OCI-LY7 (cell line): ENCODE data around the gene SLC5A5. TPM values are rescaled to one million over a fixed set of nuclear protein-coding genes. Genes with fewer than 3 reads are reported as not detected.

Source experiments
- BruUV-seq: library from RNA; stranded (reverse); fragments of 400-500 nt; replicated peaks from 2 replicates; lab custom pipeline; 2021; lab: Mats Ljungman, UMichigan
- CTCF ChIA-PET: fragments of 300-600 bp; sonication (Branson Sonifier 250); formaldehyde crosslinking; loops from one replicate; lab custom pipeline; 2022; ENCODE audit warnings: antibody characterized with exemption; ENCODE audit not compliant: unreplicated experiment; lab: Charles Lee
- POLR2A ChIA-PET: fragments of 300-600 bp; sonication (Branson Sonifier 250); formaldehyde crosslinking; loops from one replicate; lab custom pipeline; 2022; ENCODE audit warnings: antibody characterized with exemption; lab: Charles Lee
- DNase-seq: peaks from one replicate; pipeline ENCODE4 v3.0.0-alpha.2; 2015; ENCODE audit warnings: low spot score
- H2AFZ ChIP-seq: fragments of 200-600 bp; sonication (generic), shearing (Covaris generic); 2 replicates; pipeline ENCODE4 v1.6.1; 2014; ENCODE audit warnings: mild to moderate bottlenecking, antibody characterized with exemption, low read length, moderate library complexity
- H3K27ac ChIP-seq: fragments of 200-600 bp; sonication (generic); 2 replicates; pipeline ENCODE4 v1.5.1; 2014; ENCODE audit warnings: mixed run types, low read depth, mild to moderate bottlenecking, moderate library complexity, low read length, inconsistent platforms; ENCODE audit not compliant: poor library complexity, severe bottlenecking
- H3K36me3 ChIP-seq: fragments of 200-600 bp; sonication (generic); 2 replicates; pipeline ENCODE4 v1.6.1; 2014; ENCODE audit warnings: mild to moderate bottlenecking, antibody characterized with exemption, low read length, moderate library complexity, mixed read lengths; ENCODE audit not compliant: insufficient read depth
- H3K4me1 ChIP-seq: fragments of 200-600 bp; sonication (generic); 2 replicates; pipeline ENCODE4 v1.5.1; 2014; ENCODE audit warnings: mild to moderate bottlenecking, low read length; ENCODE audit not compliant: insufficient read depth, poor library complexity, severe bottlenecking
- H3K4me2 ChIP-seq: fragments of 200-600 bp; sonication (generic); 2 replicates; pipeline ENCODE4 v1.6.1; 2014; ENCODE audit warnings: mild to moderate bottlenecking, low read length
- H3K4me3 ChIP-seq: fragments of 200-600 bp; sonication (generic); 2 replicates; pipeline ENCODE4 v1.5.1; 2014; ENCODE audit warnings: mild to moderate bottlenecking, low read depth, low read length; ENCODE audit not compliant: poor library complexity, severe bottlenecking
- H3K79me2 ChIP-seq: fragments of 200-600 bp; sonication (generic); 2 replicates; pipeline ENCODE4 v1.6.1; 2016; ENCODE audit warnings: low read depth, mild to moderate bottlenecking, low read length, moderate library complexity, mixed read lengths; ENCODE audit not compliant: insufficient read depth
- H3K9me2 ChIP-seq: fragments of 200-600 bp; sonication (generic); 2 replicates; pipeline ENCODE4 v1.6.1; 2016; ENCODE audit warnings: mild to moderate bottlenecking, low read length, mixed read lengths; ENCODE audit not compliant: insufficient read depth
- H3K9me3 ChIP-seq: fragments of 200-600 bp; sonication (generic); 2 replicates; pipeline ENCODE4 v1.6.1; 2014; ENCODE audit warnings: mild to moderate bottlenecking, mixed run types, low read length, mixed read lengths
- H4K20me1 ChIP-seq: fragments of 200-600 bp; sonication (generic); 2 replicates; pipeline ENCODE4 v1.6.1; 2014; ENCODE audit warnings: mild to moderate bottlenecking, antibody characterized with exemption, low read length, moderate library complexity, mixed read lengths; ENCODE audit not compliant: insufficient read depth
- EZH2phosphoT487 ChIP-seq: fragments of 200-600 bp; sonication (generic); IDR thresholded peaks from 2 replicates; pipeline ENCODE4 v1.6.1; 2018; ENCODE audit warnings: low read depth, borderline replicate concordance, mild to moderate bottlenecking, mixed run types, antibody characterized with exemption, low read length, moderate library complexity, mixed read lengths
- intact Hi-C: fragments of 100-400 bp; cut with micrococcal nuclease; formaldehyde crosslinking; loops from one replicate; pipeline ENCODE4 v1.10.0; 2022; ENCODE audit not compliant: unreplicated experiment
- total RNA-seq, 2 experiments: library from RNA; depleted of rRNA in 1 of 2; stranded (reverse); fragments of >200 nt in 1 of 2; shearing (Covaris generic) in 1 of 2; gene quantifications; 2 replicates each; pipeline ENCODE4 v1.2.3, GENCODE V29; 2014 to 2022
- TF ChIP-seq, protein P1 (sequence below): fragments of 200-600 bp; sonication (generic); conservative IDR thresholded peaks from 2 replicates; pipeline ENCODE4 v1.5.1; 2014; ENCODE audit warnings: mild to moderate bottlenecking, antibody characterized with exemption, low read length, moderate library complexity, mixed read lengths

The SLC5A5 gene
- total RNA-seq, 2 experiments from 2014 or later: 0.03 TPM; not detected in 1

DNA sequence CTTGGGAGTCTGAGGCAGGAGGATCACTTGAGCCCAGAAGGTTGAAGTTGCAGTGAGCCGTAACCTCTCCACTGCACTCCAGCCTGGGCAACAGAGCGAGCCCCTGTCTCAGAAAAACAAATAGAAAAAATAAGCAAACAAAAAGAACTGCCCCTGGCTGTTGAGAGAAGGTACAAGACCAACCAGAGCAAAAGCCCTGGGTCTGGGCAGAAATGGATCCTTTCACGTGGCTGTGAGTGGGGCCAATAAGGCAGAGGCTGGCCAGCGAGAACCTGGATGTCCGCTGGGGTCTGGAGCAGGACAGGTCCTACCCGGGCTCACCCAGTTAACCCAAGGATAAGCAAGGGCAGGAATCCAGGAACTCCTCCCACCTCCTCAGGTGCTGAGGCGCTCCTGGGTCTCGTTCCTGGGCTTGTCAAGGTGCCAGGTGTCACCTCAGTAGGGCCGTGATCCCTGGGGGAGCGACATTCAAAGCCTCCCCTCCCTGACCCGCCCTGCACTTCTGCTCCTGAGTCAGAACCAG lies 4.7 kb upstream of the SLC5A5 start:
- H3K9me2 ChIP-seq: no peaks in the 10 kb centered on the region
- H3K4me2 ChIP-seq: no peak overlapping the region
- no peak overlapping the region for H3K27ac ChIP-seq
- peaks cover 5% of the 10 kb centered on the region; the same call in 1 of the 2 replicates for H3K79me2 ChIP-seq
- intact Hi-C loops: no loop called here
- no TSS peak for BruUV-seq
- no peaks in the 10 kb centered on the region for H3K9me3 ChIP-seq
- TF ChIP-seq, protein P1, sequence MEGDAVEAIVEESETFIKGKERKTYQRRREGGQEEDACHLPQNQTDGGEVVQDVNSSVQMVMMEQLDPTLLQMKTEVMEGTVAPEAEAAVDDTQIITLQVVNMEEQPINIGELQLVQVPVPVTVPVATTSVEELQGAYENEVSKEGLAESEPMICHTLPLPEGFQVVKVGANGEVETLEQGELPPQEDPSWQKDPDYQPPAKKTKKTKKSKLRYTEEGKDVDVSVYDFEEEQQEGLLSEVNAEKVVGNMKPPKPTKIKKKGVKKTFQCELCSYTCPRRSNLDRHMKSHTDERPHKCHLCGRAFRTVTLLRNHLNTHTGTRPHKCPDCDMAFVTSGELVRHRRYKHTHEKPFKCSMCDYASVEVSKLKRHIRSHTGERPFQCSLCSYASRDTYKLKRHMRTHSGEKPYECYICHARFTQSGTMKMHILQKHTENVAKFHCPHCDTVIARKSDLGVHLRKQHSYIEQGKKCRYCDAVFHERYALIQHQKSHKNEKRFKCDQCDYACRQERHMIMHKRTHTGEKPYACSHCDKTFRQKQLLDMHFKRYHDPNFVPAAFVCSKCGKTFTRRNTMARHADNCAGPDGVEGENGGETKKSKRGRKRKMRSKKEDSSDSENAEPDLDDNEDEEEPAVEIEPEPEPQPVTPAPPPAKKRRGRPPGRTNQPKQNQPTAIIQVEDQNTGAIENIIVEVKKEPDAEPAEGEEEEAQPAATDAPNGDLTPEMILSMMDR: no peak
- no peak for TF ChIP-seq EZH2phosphoT487
- peaks cover 21% of the 10 kb centered on the region for H3K4me1 ChIP-seq
- CTCF ChIA-PET: no interaction called here
- POLR2A ChIA-PET: no interaction called here
- H4K20me1 ChIP-seq: peaks cover 4% of the 10 kb centered on the region
- no peak overlapping the region for H3K4me3 ChIP-seq
- peaks cover 34% of the 10 kb centered on the region for H3K36me3 ChIP-seq
- DNase-seq: no peak
- H2AFZ ChIP-seq: no peak overlapping the region

DNA sequence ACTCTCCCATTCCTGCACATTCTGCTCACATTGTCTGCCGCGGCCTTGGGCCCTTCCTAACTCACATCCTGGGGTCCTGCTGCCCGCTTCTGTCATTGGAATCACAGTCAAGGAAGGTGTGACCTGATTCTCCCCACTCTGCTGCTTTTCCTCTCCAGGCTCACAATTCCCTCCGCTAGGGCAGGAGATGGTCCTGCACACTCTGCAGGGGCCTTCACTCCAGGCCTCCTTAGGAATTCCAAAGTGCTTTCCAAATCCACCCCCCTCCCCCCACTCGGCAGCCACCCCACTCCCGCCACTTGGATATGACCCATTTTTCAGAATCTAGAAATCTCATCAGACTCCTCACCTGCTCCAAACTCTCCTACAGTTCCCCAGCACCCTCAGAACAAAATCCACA lies 3.1 kb upstream of the SLC5A5 start:
- Histone ChIP-seq H3K4me2 (no peak overlapping the region), H3K79me2 (no peaks in the 10 kb centered on the region), H3K27ac (no peak overlapping the region), H3K4me3 (no peak overlapping the region), H3K9me3 (no peaks in the 10 kb centered on the region), H3K9me2 (no peaks in the 10 kb centered on the region), H3K4me1 (peaks cover 17% of the 10 kb centered on the region), H4K20me1 (no peaks in the 10 kb centered on the region; the same call in 1 of the 2 replicates), H3K36me3 (peaks cover 18% of the 10 kb centered on the region), H2AFZ (no peak overlapping the region)
- no peak for DNase-seq
- CTCF ChIA-PET: no interaction called here
- intact Hi-C loops: no loop called here
- POLR2A ChIA-PET: no interaction called here
- no peak for TF ChIP-seq EZH2phosphoT487
- TF ChIP-seq, protein P1: no peak
- no TSS peak for BruUV-seq

DNA sequence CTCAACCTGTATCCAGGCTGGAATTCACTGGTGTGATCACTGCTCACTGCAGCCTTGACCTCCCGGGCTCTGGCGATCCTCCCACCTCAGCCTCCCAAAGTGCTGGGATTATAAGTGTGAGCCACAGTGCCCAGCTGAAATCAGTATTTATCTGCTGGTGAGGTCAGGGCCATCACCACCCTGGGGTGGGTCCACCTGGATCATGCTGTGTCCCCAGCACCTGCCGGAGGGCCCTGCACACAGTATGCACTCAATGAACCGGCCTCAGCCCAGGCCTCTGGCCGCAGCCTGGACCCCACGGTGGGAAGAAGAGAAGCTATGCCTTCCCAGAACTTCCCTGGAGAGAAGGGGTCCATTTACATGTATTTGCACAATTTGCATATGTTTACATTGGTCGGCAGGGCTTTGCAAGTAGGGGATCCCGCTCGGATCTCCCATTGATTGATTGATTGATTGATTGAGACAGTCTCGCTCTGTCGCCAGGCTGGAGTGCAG lies 2.6 kb upstream of the SLC5A5 start:
- H4K20me1 ChIP-seq: no peaks in the 10 kb centered on the region; the same call in 1 of the 2 replicates
- POLR2A ChIA-PET: no interaction called here
- no peaks in the 10 kb centered on the region for H3K9me3 ChIP-seq
- TF ChIP-seq, protein P1: no peak
- TF ChIP-seq EZH2phosphoT487: no peak
- no peak for DNase-seq
- no peak overlapping the region for H2AFZ ChIP-seq
- no peak overlapping the region for H3K27ac ChIP-seq
- intact Hi-C loops: no loop called here
- CTCF ChIA-PET: no interaction called here
- H3K9me2 ChIP-seq: no peaks in the 10 kb centered on the region
- peaks cover 13% of the 10 kb centered on the region for H3K36me3 ChIP-seq
- no peak overlapping the region for H3K4me3 ChIP-seq
- no peaks in the 10 kb centered on the region for H3K79me2 ChIP-seq
- BruUV-seq: no TSS peak
- peaks cover 18% of the 10 kb centered on the region for H3K4me1 ChIP-seq
- no peak overlapping the region for H3K4me2 ChIP-seq
